HepG2 (cell line): Measurements from ENCODE around the gene SLC16A13. TPM values are rescaled to one million over a fixed set of nuclear protein-coding genes. Genes with fewer than 3 reads are reported as not detected.

Source experiments
- ATF7 ChIP-seq, 2 experiments: fragments of 450-650 bp in 1 of 2; sonication (generic) in 1 of 2; formaldehyde crosslinking in 1 of 2; IDR thresholded peaks; 2 replicates each; pipeline versions ENCODE4 v1.4.0 to v1.6.1; 2016 to 2020; ENCODE audit warnings: antibody characterized with exemption in 1 of 2, mild to moderate bottlenecking in 1 of 2, missing genetic modification reagents in 1 of 2
- CHD4 ChIP-seq: fragments of 200-600 bp; sonication (generic); IDR thresholded peaks from 2 replicates; pipeline ENCODE4 v1.7.0; 2017; ENCODE audit warnings: mild to moderate bottlenecking, low read length, borderline replicate concordance
- ETV5 ChIP-seq: IDR thresholded peaks from 2 replicates; pipeline ENCODE4 v1.6.1; 2018; ENCODE audit warnings: missing biosample characterization, missing genetic modification reagents, inconsistent platforms, borderline replicate concordance
- KAT8 ChIP-seq: IDR thresholded peaks from 2 replicates; pipeline ENCODE4 v1.6.1; 2016; ENCODE audit warnings: missing genetic modification reagents, missing compliant biosample characterization
- KLF16 ChIP-seq, 2 experiments: sonication (generic) in 1 of 2; formaldehyde crosslinking in 1 of 2; IDR thresholded peaks; 2 replicates each; pipeline versions ENCODE4 v1.6.1 to v1.8.0; 2016 to 2023; ENCODE audit warnings: missing genetic modification reagents in 2 of 2, missing compliant biosample characterization in 1 of 2
- PATZ1 ChIP-seq: sonication (generic); formaldehyde crosslinking; IDR thresholded peaks from 2 replicates; pipeline ENCODE4 v1.4.0; 2020; ENCODE audit warnings: missing genetic modification reagents
- TBL1XR1 ChIP-seq: fragments of 150-350 bp; IDR thresholded peaks from 2 replicates; pipeline ENCODE4 v1.6.1; 2014; ENCODE audit warnings: borderline replicate concordance, low read length; ENCODE audit not compliant: partially characterized antibody
- ZKSCAN5 ChIP-seq: sonication (generic); formaldehyde crosslinking; IDR thresholded peaks from 2 replicates; pipeline ENCODE4 v1.5.1; 2020; ENCODE audit warnings: mild to moderate bottlenecking, missing genetic modification reagents
- ZMAT3 ChIP-seq: sonication (generic); formaldehyde crosslinking; conservative IDR thresholded peaks from 2 replicates; pipeline ENCODE4 v1.7.0; 2021; ENCODE audit warnings: missing genetic modification reagents
- ZNF749 ChIP-seq: sonication (generic); formaldehyde crosslinking; IDR thresholded peaks from 2 replicates; pipeline ENCODE4 v1.8.0; 2022; ENCODE audit warnings: mild to moderate bottlenecking, missing genetic modification reagents, moderate library complexity, borderline replicate concordance
- ZSCAN21 ChIP-seq: sonication (generic); formaldehyde crosslinking; IDR thresholded peaks from 2 replicates; pipeline ENCODE4 v1.8.0; 2022; ENCODE audit warnings: mild to moderate bottlenecking, missing genetic modification reagents, moderate library complexity, borderline replicate concordance
- polyA plus RNA-seq, 8 experiments: library from polyadenylated mRNA; depleted of rRNA in 3 of 8; stranded (reverse) in 7 of 8; unstranded in 1 of 8; fragments of >200 nt; fragmentation: Illumina TruSeq in 4 of 8; extraction: Trizol in 4 of 8; gene quantifications; 2 replicates each; pipeline versions ENCODE4 v1.2.1 to v1.2.3, GENCODE V29; 2011 to 2016; ENCODE audit warnings: low read depth in 4 of 8, missing spikeins in 1 of 8, mixed read lengths in 1 of 8; ENCODE audit not compliant: insufficient read depth in 1 of 8
- total RNA-seq, 5 experiments: library from RNA; depleted of rRNA; stranded (reverse); fragments of >200 nt; fragmentation: Illumina TruSeq; extraction: Trizol; gene quantifications; 2 replicates each; pipeline ENCODE4 v1.2.3, GENCODE V29; 2016; ENCODE audit warnings: low read depth in 1 of 5
- TF ChIP-seq, protein P1 (sequence below): sonication (generic); formaldehyde crosslinking; IDR thresholded peaks from 2 replicates; pipeline ENCODE4 v1.4.0; 2020; ENCODE audit warnings: missing genetic modification reagents
- TF ChIP-seq, protein P2 (sequence below): IDR thresholded peaks from 2 replicates; pipeline ENCODE4 v1.6.1; 2012; ENCODE audit warnings: low read length, improper control_type of control experiment
- TF ChIP-seq, protein P3 (sequence below): conservative IDR thresholded peaks from 2 replicates; pipeline ENCODE4 v1.6.1; 2018; ENCODE audit warnings: missing genetic modification reagents

The SLC16A13 gene
- total and polyA plus RNA-seq, 2 of the 13 experiments (the other 11 are each of a cell fraction or from before 2014, with no cell fraction given) = 2.2 to 3.0 TPM

- TF ChIP-seq KLF16 (CRISPR knock-in tag; IDR thresholded peaks at IDR 0.05) (no peak), TBL1XR1 (peak; percentile 13), KAT8 (CRISPR knock-in tag) (peak; percentile 91), ZKSCAN5 (CRISPR knock-in tag) (no peak), ZSCAN21 (CRISPR knock-in tag) (0 out of 2 replicates have a peak, but pooled peaks have one; percentile 71), CHD4 (no peak), ATF7 (IDR thresholded peaks at IDR 0.05) (peak; percentile 95), ATF7 (CRISPR knock-in tag; IDR thresholded peaks at IDR 0.05) (peak; percentile 94), PATZ1 (peak; percentile 95), ETV5 (CRISPR knock-in tag) (peak; percentile 87), ZMAT3 (CRISPR knock-in tag) (peak; percentile 97), ZNF749 (CRISPR knock-in tag) (peak; percentile 70; the same call in 1 of the 2 replicates)
- TF ChIP-seq, protein P1, sequence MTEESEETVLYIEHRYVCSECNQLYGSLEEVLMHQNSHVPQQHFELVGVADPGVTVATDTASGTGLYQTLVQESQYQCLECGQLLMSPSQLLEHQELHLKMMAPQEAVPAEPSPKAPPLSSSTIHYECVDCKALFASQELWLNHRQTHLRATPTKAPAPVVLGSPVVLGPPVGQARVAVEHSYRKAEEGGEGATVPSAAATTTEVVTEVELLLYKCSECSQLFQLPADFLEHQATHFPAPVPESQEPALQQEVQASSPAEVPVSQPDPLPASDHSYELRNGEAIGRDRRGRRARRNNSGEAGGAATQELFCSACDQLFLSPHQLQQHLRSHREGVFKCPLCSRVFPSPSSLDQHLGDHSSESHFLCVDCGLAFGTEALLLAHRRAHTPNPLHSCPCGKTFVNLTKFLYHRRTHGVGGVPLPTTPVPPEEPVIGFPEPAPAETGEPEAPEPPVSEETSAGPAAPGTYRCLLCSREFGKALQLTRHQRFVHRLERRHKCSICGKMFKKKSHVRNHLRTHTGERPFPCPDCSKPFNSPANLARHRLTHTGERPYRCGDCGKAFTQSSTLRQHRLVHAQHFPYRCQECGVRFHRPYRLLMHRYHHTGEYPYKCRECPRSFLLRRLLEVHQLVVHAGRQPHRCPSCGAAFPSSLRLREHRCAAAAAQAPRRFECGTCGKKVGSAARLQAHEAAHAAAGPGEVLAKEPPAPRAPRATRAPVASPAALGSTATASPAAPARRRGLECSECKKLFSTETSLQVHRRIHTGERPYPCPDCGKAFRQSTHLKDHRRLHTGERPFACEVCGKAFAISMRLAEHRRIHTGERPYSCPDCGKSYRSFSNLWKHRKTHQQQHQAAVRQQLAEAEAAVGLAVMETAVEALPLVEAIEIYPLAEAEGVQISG (CRISPR knock-in tag) = peak; percentile 91
- TF ChIP-seq, protein P2, sequence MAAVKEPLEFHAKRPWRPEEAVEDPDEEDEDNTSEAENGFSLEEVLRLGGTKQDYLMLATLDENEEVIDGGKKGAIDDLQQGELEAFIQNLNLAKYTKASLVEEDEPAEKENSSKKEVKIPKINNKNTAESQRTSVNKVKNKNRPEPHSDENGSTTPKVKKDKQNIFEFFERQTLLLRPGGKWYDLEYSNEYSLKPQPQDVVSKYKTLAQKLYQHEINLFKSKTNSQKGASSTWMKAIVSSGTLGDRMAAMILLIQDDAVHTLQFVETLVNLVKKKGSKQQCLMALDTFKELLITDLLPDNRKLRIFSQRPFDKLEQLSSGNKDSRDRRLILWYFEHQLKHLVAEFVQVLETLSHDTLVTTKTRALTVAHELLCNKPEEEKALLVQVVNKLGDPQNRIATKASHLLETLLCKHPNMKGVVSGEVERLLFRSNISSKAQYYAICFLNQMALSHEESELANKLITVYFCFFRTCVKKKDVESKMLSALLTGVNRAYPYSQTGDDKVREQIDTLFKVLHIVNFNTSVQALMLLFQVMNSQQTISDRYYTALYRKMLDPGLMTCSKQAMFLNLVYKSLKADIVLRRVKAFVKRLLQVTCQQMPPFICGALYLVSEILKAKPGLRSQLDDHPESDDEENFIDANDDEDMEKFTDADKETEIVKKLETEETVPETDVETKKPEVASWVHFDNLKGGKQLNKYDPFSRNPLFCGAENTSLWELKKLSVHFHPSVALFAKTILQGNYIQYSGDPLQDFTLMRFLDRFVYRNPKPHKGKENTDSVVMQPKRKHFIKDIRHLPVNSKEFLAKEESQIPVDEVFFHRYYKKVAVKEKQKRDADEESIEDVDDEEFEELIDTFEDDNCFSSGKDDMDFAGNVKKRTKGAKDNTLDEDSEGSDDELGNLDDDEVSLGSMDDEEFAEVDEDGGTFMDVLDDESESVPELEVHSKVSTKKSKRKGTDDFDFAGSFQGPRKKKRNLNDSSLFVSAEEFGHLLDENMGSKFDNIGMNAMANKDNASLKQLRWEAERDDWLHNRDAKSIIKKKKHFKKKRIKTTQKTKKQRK = no peak
- TF ChIP-seq, protein P3, sequence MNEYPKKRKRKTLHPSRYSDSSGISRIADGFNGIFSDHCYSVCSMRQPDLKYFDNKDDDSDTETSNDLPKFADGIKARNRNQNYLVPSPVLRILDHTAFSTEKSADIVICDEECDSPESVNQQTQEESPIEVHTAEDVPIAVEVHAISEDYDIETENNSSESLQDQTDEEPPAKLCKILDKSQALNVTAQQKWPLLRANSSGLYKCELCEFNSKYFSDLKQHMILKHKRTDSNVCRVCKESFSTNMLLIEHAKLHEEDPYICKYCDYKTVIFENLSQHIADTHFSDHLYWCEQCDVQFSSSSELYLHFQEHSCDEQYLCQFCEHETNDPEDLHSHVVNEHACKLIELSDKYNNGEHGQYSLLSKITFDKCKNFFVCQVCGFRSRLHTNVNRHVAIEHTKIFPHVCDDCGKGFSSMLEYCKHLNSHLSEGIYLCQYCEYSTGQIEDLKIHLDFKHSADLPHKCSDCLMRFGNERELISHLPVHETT = peak; percentile 97
Observed at GRCh38 chr17:7014261-7014994, 21.4 kb upstream of the SLC16A13 start (continued).
